Esophagus muscularis mucosa (tissue), 4 donors: Measurements from ENCODE around the gene PODNL1. TPM values are rescaled to one million over a fixed set of nuclear protein-coding genes. Genes with fewer than 3 reads are reported as not detected.
"Not testable (repeated sequence)": the region's sequence is repeated elsewhere in the genome, so short reads cannot be mapped to it uniquely, and the experiment has no call there.

Experiments used
- DNase-seq: peaks from one replicate; pipeline ENCODE4 v3.0.0-alpha.2; 2017; ENCODE audit errors: extremely low spot score
- H3K27ac ChIP-seq, 4 donors: fragments of 200-600 bp; sonication (generic); replicated peaks in 1 of 4; 1 replicate in 3 of 4; 2 replicates in 1 of 4; pipeline ENCODE4 v1.5.1; 2016 to 2019; ENCODE audit warnings: mild to moderate bottlenecking in 1 of 4
- H3K27me3 ChIP-seq, 4 donors: fragments of 200-600 bp; sonication (generic); one replicate each; pipeline versions ENCODE4 v1.5.1 to v1.6.0; 2016 to 2019
- H3K36me3 ChIP-seq, 4 donors: fragments of 200-600 bp; sonication (generic); one replicate each; pipeline ENCODE4 v1.5.1; 2016 to 2019
- H3K4me1 ChIP-seq, 4 donors: fragments of 200-600 bp; sonication (generic); one replicate each; pipeline ENCODE4 v1.5.1; 2016 to 2019
- H3K4me3 ChIP-seq, 4 donors: fragments of 200-600 bp; sonication (generic); 1 replicate in 2 of 4; 2 replicates in 2 of 4; pipeline ENCODE4 v1.5.1; 2016 to 2019; ENCODE audit warnings: mild to moderate bottlenecking in 4 of 4, moderate library complexity in 1 of 4
- H3K9me3 ChIP-seq, 4 donors: fragments of 200-600 bp; sonication (generic); 1 replicate in 3 of 4; 2 replicates in 1 of 4; pipeline ENCODE4 v1.5.1; 2016 to 2019
- CTCF ChIP-seq, 3 experiments: fragments of 200-600 bp in 2 of 3; fragments of 450-650 bp in 1 of 3; sonication (generic) in 2 of 3; IDR thresholded peaks; one replicate each; pipeline ENCODE4 v1.5.1; 2017 to 2019; ENCODE audit warnings: antibody characterized with exemption in 3 of 3, mild to moderate bottlenecking in 2 of 3, moderate library complexity in 1 of 3
- EP300 ChIP-seq: sonication (generic); formaldehyde crosslinking; IDR thresholded peaks from one replicate; pipeline ENCODE4 v1.6.1; 2017; ENCODE audit warnings: antibody characterized with exemption
- POLR2A ChIP-seq: fragments of 450-650 bp; IDR thresholded peaks from one replicate; pipeline ENCODE4 v1.6.1; 2017; ENCODE audit warnings: antibody characterized with exemption, moderate library complexity, mild to moderate bottlenecking, low read depth
- POLR2AphosphoS5 ChIP-seq, 2 donors: sonication (generic); formaldehyde crosslinking; IDR thresholded peaks; one replicate each; pipeline ENCODE4 v1.6.1; 2017; ENCODE audit warnings: antibody characterized with exemption in 2 of 2
- WGBS: methylation state at CpG from one replicate; pipeline ENCODE4 v1.1.5; 2018; 5-methylcytosine and 5-hydroxymethylcytosine counted together
- intact Hi-C: fragments of 100-400 bp; cut with DNase I; formaldehyde crosslinking; loops from one replicate; pipeline ENCODE4 v1.15.1; 2023
- total RNA-seq, 4 donors: library from RNA; depleted of rRNA; stranded (reverse); fragments of >200 nt; gene quantifications; one replicate each; pipeline versions ENCODE4 v1.1.0 to v1.2.1, GENCODE V29; 2016

Gene PODNL1
- total RNA-seq, 4 donors from 2014 or later: 0.66 to 0.69 TPM; not detected in 2

GRCh38 chr19:13968999-13969398 is 30.8 kb upstream of the PODNL1 start:
- Histone ChIP-seq H3K27me3 (no peaks in the 10 kb centered on the region), H3K27ac (no peak overlapping the region), H3K9me3 (no peaks in the 10 kb centered on the region), H3K4me3 (no peak overlapping the region), H3K4me1 (no peaks in the 10 kb centered on the region), H3K36me3 (peaks cover 40 to 98% (median 84%) of the 10 kb centered on the region in 4 donors)
- WGBS: 88% methylated on average over 18 of the region's 18 CpGs
- no peak for DNase-seq
- intact Hi-C loops: no loop called here
- TF ChIP-seq POLR2A (no peak), EP300 (no peak), CTCF (IDR thresholded peaks at IDR 0.05) (no peak), POLR2AphosphoS5 (IDR thresholded peaks at IDR 0.05) (no peak)

GRCh38 chr19:13968383-13968935 is 30.2 kb upstream of the PODNL1 start:
- peaks cover 36 to 98% (median 85%) of the 10 kb centered on the region in 4 donors for H3K36me3 ChIP-seq
- no peak overlapping the region for H3K27ac ChIP-seq
- TF ChIP-seq CTCF (IDR thresholded peaks at IDR 0.05) (no peak), POLR2AphosphoS5 (IDR thresholded peaks at IDR 0.05) (no peak), POLR2A (no peak), EP300 (no peak)
- no peaks in the 10 kb centered on the region for H3K27me3 ChIP-seq
- WGBS: 92% methylated on average over 15 of the region's 22 CpGs
- intact Hi-C loops: no loop called here
- H3K9me3 ChIP-seq: no peaks in the 10 kb centered on the region
- H3K4me1 ChIP-seq: peaks cover 0 to 3% (median 2%) of the 10 kb centered on the region in 4 donors
- H3K4me3 ChIP-seq: no peak overlapping the region
- no peak for DNase-seq

- 90% methylated on average over 8 of the region's 8 CpGs for WGBS
- intact Hi-C loops, DNase-seq, H3K9me3 ChIP-seq, H3K27me3 ChIP-seq, H3K27ac ChIP-seq, H3K4me3 ChIP-seq: not testable (repeated sequence)
- Histone ChIP-seq H3K4me1 (peaks cover 0 to 16% (median 14%) of the 10 kb centered on the region in 4 donors), H3K36me3 (peaks cover 34 to 98% (median 83%) of the 10 kb centered on the region in 4 donors)
Measured at GRCh38 chr19:13967206-13967605, 29.0 kb upstream of the PODNL1 start.

- Histone ChIP-seq H3K27ac (no peak overlapping the region), H3K36me3 (peaks cover 34 to 98% (median 84%) of the 10 kb centered on the region in 4 donors), H3K9me3 (no peaks in the 10 kb centered on the region), H3K4me1 (peaks cover 0 to 20% (median 18%) of the 10 kb centered on the region in 4 donors), H3K4me3 (no peak overlapping the region), H3K27me3 (no peaks in the 10 kb centered on the region)
- TF ChIP-seq CTCF (IDR thresholded peaks at IDR 0.05): no peak
- no peak for TF ChIP-seq EP300
- TF ChIP-seq POLR2A: no peak
- no CpG with 5 or more reads among the region's 14 CpGs for WGBS
- DNase-seq: no peak
- intact Hi-C loops: no loop called here
Measured at GRCh38 chr19:13966684-13967128, 28.5 kb upstream of the PODNL1 start.

- 96% methylated on average over 5 of the region's 20 CpGs for WGBS
- peaks cover 34 to 99% (median 84%) of the 10 kb centered on the region in 4 donors for H3K36me3 ChIP-seq
- peaks cover 0 to 20% (median 18%) of the 10 kb centered on the region in 4 donors for H3K4me1 ChIP-seq
- intact Hi-C loops: no loop called here
- H3K4me3 ChIP-seq: no peak overlapping the region
- H3K27ac ChIP-seq: no peak overlapping the region
- TF ChIP-seq CTCF (IDR thresholded peaks at IDR 0.05): no peak
- no peak for TF ChIP-seq POLR2AphosphoS5 (IDR thresholded peaks at IDR 0.05)
- TF ChIP-seq POLR2A: no peak
- no peak for TF ChIP-seq EP300
- no peak for DNase-seq
- no peaks in the 10 kb centered on the region for H3K9me3 ChIP-seq
- H3K27me3 ChIP-seq: no peaks in the 10 kb centered on the region
Measured at GRCh38 chr19:13965926-13966683, 27.9 kb upstream of the PODNL1 start.
